A204.1 (cell line): Measurements from ENCODE around the gene MTOR.

Source experiments
- FAIRE-seq: peaks from 2 replicates; lab custom pipeline; 2012; peaks lifted over from hg19 to GRCh38; lab: Jason Lieb, UNC

The MTOR gene

DNA sequence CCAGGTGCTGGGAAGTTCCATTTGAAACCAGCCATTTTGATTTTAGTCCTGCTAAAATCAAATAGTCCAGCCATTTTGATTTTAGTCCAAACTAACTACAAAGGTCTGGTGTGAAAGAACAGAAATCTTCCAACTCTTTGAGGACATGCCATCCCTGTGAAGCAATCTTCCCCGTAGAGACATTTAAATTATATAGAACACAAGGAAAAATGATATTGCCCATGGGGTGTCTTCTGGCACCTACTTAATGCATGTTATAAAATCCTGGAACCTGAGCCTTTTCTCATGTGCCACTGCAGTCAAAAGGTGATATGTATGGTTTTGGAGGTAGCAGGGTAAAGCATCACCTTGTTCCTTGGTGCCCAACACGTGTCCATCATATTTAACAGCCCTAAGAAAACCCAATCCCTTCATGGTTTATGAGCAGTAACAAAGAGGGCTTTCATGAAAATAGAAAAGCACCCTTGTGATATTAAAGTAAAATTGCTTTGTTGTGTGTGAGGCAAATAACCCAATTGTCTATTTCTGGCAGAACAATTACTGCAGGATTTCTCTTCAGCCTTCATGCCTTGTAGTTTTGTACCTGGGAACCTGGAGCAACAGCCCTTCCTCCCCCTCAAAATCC, 46.9 kb downstream of the MTOR start:
- no peak for FAIRE-seq

DNA sequence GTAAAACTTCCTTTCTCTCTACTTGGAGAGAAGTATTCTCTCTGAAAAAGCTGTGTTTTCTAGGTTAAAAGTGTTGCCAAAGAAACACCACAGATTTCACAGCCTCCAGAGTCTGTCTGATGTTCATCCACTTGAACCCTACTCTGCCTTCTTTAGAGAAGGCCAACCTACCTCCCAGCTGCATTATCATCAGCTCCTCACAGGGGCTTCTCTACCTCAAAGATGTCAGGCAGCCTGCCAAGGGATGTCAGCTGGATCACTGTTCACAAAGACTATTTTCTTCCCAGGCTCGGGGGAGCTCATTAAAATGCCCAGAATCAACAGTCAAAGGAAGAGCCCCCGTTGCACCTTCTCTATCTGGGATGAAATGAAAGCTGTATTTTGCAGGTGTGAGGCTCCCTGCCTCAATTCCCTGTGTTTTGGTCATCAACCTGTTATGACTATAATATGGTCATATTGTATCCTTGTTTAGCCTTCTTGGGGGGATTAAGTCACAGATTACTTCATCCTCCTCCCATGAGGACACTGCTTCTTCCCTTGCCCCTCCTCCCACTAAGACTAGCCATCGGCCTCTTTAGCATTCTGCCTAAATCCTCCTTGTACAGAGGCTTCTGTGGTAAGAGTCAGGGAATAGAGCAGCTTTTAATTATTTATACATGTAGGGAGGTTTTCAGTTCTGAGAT, 47.5 kb downstream of the MTOR start:
- FAIRE-seq, result no peak

DNA sequence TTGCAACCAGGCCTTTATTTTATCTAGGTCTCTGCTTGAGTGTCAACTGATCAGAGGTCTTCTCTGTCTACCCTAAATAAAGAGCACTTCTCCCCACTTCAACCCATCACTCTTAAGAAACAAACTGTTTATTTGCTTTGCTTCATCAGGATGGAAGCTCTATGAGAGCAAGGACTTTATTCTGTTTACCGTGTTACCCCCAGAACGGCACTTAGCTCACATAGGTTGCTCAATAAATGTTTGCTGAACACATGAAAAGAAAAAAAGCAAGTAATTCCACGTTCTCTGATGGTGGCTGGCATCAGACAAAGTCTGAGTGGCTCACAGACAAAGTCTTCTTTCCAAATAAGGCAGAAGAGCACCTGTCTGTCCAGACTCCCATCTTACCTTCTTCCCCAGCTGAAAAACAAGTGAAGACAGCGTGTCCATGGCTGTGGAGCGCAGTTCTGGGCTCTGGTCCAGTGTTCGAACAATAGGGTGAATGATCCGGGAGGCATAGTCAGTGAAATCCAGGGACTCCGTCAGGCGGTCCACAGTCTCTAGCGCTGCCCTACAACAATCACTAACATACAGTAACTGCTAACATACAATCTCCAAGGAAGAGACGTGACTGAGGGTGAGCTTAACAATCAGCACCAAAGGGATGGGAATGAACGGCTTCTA, 50.3 kb downstream of the MTOR start:
- no peak for FAIRE-seq

DNA sequence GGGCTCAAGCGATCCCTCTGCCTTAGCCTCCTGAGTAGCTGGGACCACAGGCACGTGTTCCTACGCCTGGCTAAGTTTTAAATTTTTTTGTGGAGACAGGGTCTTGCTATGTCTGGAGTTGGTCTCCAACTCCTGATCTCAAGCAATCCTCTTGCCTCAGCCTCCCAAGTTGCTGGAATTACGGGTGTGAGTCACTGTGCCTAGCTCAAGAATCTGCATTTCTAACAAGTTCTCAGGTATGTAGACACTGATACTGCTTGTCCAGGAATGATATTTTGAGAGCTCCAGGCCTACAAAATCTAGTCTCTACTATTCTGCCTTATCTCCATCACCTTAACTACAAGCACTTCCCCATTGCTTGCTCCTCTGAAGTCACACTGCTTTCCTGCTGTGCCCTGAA, 50.9 kb downstream of the MTOR start:
- no peak for FAIRE-seq

DNA sequence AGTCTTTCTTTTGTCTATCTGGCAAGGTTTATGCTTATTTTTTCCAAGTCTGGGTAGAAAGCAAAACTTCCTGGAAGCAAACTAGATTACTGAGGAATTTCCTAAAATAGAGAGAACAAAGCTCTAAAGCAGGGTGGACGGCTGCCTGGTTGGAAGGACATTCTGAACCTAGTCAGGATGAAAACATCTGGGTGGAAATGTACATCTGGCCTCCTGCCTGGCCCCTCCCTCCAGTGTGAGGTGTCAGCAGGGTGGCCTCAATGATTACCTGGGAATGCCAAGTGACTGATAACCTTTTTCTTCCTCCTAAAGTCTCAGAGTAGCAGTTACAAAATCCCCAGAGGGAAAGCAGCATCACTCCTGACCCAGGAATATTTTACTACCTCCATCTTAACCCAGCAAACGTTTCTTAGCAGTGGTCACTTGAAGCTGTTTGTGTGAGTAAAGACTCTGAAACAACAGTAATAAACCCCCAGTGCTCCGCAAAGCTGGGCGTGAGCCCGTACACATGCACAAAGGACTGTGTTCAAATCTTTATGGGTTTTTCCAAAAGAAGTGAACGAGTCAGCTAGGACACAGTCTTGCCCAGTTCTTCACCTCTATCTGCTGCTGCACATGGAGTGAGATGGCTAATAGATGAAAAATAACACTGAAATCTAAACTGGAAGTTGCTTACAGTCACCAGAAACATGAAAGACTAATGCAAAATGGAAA, 54.3 kb downstream of the MTOR start:
- FAIRE-seq, result no peak

DNA sequence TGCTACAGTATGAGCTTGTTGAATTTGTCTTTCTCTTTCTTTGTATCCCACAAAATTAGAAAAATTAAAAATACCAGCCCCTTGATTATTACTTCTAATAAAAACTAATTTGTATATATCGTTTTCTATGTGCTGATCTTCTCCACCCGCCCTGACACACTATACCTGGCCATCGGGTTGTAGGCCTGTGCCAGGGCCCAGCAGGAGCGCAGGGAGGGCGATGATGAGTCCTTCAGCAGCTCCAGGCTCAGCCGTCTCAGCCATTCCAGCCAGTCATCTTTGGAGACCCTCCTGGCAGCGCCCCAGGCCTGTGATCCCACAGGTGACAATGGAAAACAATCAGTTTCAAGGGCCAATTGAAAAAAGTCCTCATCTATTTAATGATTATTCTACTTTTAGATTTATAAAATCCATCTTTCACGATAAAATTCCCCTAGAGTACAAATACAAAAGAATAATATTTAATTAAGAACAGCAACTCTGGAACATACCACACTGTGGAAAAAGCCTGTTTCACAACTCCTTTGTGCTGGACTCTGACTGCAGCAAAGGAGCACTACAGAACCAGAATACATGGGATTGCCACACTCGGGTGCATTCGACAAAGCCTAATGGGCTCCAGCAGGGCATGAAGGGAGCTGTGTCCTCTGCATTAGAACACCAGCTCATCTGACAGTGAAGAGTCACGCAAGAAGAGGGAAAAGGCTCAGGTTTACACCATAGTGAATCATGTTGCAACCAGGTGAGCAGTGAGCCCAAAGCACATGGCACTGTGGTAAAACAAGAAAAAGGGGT, 57.8 kb downstream of the MTOR start:
- FAIRE-seq, result no peak

DNA sequence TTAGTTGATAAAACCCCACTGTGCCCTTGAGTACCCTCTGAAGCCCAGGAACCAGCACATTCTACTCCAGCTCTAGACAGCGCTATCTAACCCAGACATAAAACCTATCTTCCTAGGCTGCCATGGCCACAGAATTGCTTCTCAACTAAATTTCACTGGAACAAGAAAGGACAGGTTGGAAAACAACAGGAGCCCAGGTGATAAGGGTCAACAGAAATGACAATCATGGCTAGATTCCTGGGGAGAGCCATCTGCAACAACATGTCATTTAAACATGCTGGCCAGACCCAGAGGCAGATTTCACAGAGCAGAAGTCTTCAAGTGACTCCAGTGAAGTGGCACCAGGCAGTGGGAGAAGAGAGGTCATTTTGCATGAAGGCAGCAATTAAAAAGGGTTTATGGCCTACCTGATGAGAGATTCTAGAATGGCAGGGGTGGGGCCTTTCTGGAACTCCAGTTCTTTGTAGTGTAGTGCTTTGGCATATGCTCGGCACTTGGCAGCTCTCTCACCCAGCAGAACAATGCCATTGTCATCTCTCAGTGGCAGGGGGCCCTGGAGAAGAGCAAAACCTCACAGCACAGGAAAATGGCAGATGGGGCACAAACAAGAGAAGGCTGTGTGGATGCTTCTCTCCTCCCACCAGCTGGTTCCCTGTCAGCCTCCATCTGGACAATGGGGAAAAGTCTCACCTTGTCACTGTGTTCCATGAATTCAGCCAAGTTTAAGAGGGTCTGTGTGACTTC, 63.3 kb downstream of the MTOR start:
- no peak for FAIRE-seq

DNA sequence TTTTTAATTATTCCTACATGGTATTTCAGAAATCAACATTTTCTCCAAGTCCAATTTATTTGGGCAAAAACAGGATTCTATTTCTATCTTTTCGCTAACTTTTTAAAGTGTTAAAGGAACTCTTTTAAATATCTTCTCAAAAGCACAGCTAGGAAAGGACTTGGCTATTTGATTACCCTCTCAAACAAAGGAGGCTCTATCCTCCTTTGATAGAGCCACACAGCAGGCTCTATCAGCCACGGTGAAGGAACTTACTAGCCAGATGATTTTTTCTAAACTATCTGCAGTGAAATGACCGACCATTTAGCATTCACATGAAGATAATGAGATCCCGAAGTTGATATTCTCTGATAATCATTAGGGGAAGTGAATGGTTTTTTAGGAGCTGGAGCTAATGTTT, 64.1 kb downstream of the MTOR start:
- no peak for FAIRE-seq

DNA sequence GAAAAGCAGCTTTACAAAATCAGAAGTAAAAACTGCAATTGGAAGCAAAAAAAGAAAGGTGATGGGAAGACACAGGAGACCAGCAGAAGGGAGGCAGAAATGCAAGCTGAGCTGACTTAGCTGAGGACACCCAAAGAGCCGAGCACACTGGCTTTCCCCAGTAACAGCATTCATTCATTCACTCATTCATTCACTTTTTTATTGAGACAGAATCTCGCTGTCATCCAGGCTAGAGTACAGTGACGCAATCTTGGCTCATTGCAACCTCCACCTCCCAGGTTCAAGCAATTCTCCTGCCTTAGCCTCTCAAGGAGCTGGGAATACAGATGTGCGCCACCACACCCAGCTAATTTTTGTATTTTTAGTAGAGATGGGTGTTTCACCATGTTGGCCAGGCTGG, 65.0 kb downstream of the MTOR start:
- no peak for FAIRE-seq

DNA sequence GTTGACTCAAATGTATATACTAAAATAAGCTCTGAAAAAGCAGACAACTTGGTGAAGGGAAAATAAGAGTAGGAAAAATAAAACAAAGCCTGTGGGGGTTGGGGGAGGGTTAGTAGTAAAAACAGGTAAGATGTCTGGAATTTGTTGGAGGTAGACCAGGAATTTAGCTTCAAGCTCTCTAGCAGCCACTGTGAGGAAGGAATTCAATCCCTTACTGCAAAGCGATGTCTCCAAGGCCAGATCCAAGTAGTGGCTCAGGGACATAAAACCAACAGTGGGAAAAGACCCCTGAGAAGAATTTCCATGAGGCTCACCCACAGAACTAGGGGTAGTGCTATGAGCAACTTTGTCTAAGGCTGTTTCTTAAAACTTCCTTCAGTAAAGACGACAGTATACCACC, 65.4 kb downstream of the MTOR start:
- no peak for FAIRE-seq

DNA sequence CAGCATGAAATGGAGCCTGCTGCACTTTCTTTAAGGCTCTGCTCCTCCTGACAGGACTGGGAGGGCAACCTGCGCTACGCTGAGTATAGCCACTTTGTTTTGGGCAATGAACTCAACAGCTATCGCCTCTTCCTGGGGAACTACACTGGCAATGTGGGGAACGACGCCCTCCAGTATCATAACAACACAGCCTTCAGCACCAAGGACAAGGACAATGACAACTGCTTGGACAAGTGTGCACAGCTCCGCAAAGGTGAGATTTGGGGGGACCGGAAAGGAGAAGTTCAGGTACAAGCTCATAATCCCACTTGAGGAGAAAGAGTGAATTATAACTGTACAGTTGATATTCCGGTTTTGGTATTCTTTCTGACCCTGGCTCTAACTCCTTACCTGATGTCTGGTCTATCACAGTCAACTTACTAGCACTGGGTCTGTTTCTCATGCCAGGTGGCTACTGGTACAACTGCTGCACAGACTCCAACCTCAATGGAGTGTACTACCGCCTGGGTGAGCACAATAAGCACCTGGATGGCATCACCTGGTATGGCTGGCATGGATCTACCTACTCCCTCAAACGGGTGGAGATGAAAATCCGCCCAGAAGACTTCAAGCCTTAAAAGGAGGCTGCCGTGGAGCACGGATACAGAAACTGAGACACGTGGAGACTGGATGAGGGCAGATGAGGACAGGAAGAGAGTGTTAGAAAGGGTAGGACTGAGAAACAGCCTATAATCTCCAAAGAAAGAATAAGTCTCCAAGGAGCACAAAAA, 67.8 kb downstream of the MTOR start:
- FAIRE-seq, result no peak

DNA sequence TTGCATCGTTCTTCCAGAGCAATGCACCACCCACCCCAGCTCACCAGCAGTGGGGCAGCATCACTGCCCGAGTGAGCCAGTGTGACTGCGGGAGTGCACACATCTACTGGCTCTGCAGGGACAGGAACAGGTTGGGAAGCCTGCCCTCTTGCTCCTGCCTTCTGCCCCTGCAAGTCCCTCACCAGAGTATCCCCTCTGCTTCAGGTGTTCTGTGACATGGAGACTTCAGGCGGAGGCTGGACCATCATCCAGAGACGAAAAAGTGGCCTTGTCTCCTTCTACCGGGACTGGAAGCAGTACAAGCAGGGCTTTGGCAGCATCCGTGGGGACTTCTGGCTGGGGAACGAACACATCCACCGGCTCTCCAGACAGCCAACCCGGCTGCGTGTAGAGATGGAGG, 69.0 kb downstream of the MTOR start:
- no peak for FAIRE-seq

DNA sequence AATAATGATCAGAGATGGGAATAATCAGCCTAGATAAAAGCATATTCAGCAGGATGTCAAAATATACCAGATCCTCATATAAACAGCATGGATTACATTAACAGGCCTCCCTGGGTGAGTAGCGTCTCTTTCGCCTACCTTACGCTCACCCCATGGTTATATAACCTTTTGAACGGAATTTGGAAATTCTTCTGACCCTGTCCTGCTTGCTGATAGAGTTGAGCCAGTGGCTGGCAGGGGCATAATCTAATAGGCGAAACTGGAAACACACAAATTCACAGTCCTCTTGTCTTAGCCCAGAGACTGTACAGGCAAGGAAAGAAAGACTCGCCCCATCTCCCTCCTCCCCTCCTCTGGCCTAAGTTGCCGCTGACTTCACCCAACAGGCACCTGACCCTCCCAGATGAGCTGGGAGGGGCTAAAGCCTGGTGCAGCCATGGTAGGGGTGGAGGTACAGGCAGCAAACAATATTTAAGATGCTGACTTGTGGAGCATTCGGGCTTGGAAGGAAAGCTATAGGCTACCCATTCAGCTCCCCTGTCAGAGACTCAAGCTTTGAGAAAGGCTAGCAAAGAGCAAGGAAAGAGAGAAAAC, 73.4 kb downstream of the MTOR start, which contains the start of gene ANGPTL7:
Gene ANGPTL7, plus strand, starts transcription at position 498 of the 594 bp plus-strand sequence. CDS start 225 bp downstream, outside the sequence.
- FAIRE-seq, result no peak

DNA sequence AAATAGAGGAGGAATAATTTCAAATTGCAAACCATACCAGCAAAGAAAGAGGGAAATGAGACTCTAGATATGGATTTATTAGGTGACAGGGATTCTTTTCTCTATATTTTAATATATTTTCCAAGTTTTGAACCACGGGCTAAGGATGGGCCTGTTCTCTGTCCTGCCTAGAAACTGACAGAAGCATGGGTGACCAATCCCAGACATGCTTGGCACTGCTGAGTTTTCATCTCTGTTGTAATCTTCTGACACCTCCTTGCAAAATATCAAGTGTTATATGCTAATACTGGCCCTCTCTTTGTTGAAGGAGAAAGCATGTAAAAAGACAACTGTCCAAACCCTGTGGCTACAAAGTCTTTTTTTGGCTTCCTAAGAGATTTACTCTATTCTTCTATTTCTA, 74.0 kb downstream of the MTOR start:
- FAIRE-seq, result no peak

DNA sequence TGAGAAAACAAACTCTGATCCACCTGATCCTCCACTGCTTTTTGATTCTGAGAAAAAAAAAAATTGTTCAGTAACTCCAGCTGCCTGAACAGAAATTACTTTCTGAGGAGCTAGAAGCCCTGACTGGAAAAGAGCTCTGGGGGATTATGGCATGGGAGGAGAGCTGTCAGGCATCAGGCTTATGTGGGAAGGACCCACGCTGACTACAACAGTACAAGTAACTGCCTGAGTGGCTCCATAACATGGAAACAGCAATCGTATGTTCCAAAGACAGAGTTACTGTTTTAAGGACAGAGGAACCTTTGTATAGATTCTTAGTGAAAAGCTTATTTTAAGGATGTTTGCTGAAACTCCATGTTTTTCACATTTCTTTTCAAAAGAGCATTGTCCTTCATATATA, 74.4 kb downstream of the MTOR start:
- no peak for FAIRE-seq

DNA sequence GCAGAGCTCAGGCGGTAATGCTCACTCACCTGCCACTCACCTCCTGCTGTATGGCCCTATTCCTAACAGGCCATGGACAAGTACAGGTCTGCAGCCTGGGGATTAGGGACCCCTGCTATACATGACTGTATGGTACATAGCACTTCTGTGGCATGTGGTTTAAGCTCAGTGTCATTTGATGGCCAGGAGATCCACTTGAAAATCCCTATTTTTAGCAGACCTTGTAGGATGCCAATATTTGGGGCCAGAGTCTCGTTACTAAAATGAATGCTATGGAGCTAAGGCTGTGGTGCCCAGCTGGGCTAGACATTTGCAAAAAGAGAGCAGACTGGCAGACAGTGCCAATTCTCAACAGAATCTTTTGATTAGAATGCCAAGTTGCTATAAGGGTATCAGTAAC, 74.9 kb downstream of the MTOR start:
- FAIRE-seq, result no peak

DNA sequence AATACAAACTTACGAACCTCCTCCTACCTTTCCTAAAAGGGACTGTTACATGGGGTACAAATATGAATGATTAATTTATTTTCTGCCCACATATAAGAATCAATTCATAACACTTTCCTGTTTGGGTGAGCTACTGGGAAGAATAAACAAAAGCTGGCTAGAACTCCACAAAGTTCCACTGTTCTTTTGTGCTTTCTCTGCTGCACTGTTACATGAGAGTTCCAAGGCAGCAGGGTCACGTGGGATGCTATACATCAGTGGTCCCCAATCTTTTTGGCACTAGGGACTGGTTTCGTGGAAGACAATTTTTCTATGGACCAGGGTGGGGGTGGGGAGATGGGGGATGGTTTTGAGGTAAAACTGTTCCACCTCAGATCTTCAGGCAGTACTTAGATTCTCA, 75.4 kb downstream of the MTOR start:
- FAIRE-seq, result no peak

DNA sequence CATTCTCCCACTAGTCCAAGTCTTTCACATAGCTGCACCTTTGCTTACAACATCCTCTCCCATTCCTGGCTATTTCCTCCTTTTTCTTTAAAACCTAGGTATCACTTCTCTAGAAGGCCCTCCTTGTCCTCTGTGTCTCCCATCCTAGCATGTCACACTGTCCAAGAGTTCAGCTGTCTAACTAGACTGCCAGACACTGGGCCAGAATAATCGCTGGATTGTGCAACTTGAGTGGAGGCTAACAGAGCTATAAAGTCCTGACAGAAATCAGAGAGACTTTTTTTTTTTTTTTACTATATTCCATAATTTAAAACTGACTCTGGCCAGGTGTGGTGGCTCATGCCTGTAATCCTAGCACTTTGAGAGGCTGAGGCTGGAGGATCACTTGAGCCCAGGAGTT, 77.4 kb downstream of the MTOR start:
- FAIRE-seq, result no peak

DNA sequence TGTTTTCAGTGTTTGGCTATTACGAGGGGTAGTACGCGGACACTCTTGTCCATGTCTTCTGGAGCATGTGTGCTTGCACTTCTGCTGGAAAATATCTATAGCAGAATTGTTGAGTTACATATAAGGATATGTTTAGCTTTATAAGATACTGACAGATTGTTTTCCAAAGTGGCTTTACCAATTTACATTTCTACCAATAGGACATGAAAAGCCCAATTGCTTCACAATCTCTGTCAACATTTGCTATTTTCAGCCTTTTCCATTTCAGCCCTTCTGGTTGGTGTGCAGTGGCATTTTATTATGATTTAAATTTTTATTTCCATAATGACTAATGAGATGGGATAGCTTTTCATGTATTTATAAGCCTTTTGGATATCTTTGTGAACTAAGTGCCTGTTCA, 79.5 kb downstream of the MTOR start:
- FAIRE-seq, result no peak

DNA sequence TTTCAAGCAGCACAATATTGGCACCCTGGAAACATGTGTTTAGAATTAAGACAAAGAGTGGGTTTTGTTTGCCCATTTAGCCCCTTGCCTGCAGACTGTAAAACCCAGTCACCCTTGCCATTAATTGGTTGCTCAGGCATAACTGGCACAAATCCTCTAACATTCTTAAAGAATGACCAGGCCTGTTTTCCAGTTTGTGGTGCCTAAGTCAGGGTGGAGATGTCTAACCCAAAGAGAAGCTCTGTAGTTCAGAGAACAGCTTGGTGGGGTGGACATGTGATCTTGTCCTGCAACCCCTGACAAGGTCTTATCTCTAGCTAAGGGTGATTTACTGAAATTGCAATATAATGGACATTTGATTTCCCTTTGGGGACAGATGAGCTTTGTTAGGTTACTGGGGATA, 82.0 kb downstream of the MTOR start:
- no peak for FAIRE-seq
